ENCODE measurements around the gene GCC2. TPM values are rescaled to one million over a fixed set of nuclear protein-coding genes. Genes with fewer than 3 reads are reported as not detected.
A peak's percentile ranks its signal among the peaks of the same experiment; 100 is the strongest.
"Not testable (repeated sequence)": the region's sequence is repeated elsewhere in the genome, so short reads cannot be mapped to it uniquely, and the experiment has no call there.

Gene GCC2
- total and polyA plus RNA-seq, 9 of the 15 experiments (the other 6 are each of a cell fraction or from before 2014, with no cell fraction given): 11.4 to 35.7 (median 19.9) TPM

DNA sequence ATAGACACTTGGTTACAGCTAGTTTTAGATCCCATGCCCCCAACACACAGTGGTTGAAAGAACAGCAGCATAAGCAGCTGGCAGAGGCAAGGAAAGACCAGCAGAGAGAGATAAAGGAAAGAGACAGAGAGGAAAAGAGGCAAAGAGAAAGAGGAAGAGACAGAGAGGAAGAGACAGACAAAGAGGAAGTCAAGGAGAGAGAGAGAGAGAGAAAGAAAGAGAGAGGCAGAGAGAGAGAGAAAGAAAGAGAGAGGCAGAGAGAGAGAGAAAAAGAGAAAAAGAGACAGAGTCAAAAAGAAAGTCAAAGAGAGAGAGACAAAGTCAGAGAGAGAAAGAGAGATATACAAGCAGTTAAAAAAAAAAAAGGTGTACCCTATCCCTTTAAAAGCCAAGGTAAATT, 76.3 kb downstream of the GCC2 start:
- ATAC-seq; H3K9ac ChIP-seq (ENCODE audit: insufficient read depth in 1 of 2, low read depth in 2 of 2, low read length in 2 of 2); CTCF ChIA-PET (ENCODE audit: low intra/inter-chr PET ratio); H2AFZ ChIP-seq (ENCODE audit: low read depth, low read length); in situ Hi-C loops (cut with MboI); BruUV-seq (replicated peaks); POLR2A ChIA-PET; H3K27ac ChIP-seq (ENCODE audit: extremely low read depth, low read depth, low read length); FAIRE-seq; H3K4me3 ChIP-seq; H3K9me3 ChIP-seq (replicated peaks; ENCODE audit: control insufficient read depth, insufficient read depth, low read depth, low read length); H3K79me2 ChIP-seq (ENCODE audit: control insufficient read depth, insufficient read depth, low read length); H3K4me2 ChIP-seq (ENCODE audit: insufficient read depth, low read length); H3K9me1 ChIP-seq (ENCODE audit: control insufficient read depth, insufficient read depth, low read length); H3K36me3 ChIP-seq (ENCODE audit: control insufficient read depth, insufficient read depth, low read length); H3K27me3 ChIP-seq (ENCODE audit: control insufficient read depth in 2 of 2, insufficient read depth in 2 of 2, low read length in 2 of 2); DNase-seq (ENCODE audit: extremely low read depth in 1 of 4, low spot score in 3 of 4); intact Hi-C loops (cut with micrococcal nuclease); H4K20me1 ChIP-seq (replicated peaks; ENCODE audit: control insufficient read depth, insufficient read depth, low read length); H3K4me1 ChIP-seq (replicated peaks in 1 of 2; ENCODE audit: control insufficient read depth in 2 of 2, insufficient read depth in 2 of 2, low read length in 2 of 2): not testable (repeated sequence)
- TF ChIP-seq SMARCE1 (IDR thresholded peaks at IDR 0.05): 0 out of 2 replicates have a peak, but pooled peaks have one; percentile 36
- TF ChIP-seq MTA1 (IDR thresholded peaks at IDR 0.05; ENCODE audit: borderline replicate concordance): peak; percentile 29; the same call in 1 of the 2 replicates
- TF ChIP-seq, protein P1, sequence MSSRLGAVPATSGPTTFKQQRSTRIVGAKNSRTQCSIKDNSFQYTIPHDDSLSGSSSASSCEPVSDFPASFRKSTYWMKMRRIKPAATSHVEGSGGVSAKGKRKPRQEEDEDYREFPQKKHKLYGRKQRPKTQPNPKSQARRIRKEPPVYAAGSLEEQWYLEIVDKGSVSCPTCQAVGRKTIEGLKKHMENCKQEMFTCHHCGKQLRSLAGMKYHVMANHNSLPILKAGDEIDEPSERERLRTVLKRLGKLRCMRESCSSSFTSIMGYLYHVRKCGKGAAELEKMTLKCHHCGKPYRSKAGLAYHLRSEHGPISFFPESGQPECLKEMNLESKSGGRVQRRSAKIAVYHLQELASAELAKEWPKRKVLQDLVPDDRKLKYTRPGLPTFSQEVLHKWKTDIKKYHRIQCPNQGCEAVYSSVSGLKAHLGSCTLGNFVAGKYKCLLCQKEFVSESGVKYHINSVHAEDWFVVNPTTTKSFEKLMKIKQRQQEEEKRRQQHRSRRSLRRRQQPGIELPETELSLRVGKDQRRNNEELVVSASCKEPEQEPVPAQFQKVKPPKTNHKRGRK (tag; IDR thresholded peaks at IDR 0.05): 0 out of 2 replicates have a peak, but pooled peaks have one; percentile 27
- TF ChIP-seq, protein P2, sequence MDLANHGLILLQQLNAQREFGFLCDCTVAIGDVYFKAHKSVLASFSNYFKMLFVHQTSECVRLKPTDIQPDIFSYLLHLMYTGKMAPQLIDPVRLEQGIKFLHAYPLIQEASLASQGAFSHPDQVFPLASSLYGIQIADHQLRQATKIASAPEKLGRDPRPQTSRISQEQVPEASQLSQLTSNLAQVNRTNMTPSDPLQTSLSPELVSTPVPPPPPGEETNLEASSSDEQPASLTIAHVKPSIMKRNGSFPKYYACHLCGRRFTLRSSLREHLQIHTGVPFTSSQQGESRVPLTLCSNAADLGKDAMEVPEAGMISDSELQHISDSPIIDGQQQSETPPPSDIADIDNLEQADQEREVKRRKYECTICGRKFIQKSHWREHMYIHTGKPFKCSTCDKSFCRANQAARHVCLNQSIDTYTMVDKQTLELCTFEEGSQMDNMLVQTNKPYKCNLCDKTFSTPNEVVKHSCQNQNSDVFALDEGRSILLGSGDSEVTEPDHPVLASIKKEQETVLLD (IDR thresholded peaks at IDR 0.05): 0 out of 2 replicates have a peak, but pooled peaks have one; percentile 24
